Stomach (tissue), 9 donors: ENCODE measurements around the gene NUDC. TPM values are rescaled to one million over a fixed set of nuclear protein-coding genes. Genes with fewer than 3 reads are reported as not detected.
"Not testable (repeated sequence)": the region's sequence is repeated elsewhere in the genome, so short reads cannot be mapped to it uniquely, and the experiment has no call there.

ENCODE experiments used
- DNase-seq, 2 donors: peaks; one replicate each; pipeline versions ENCODE4 v3.0.0 to v3.0.0-alpha.2; 2013 to 2019
- H3K27ac ChIP-seq, 5 donors: fragments of 200-600 bp in 4 of 5; sonication (generic) in 4 of 5; one replicate each; pipeline ENCODE4 v1.5.1; 2013 to 2019; ENCODE audit warnings: mild to moderate bottlenecking in 1 of 5, moderate library complexity in 1 of 5
- H3K27me3 ChIP-seq, 3 donors: fragments of 200-600 bp; sonication (generic); one replicate each; pipeline ENCODE4 v1.5.1; 2017 to 2019; ENCODE audit warnings: mixed run types in 1 of 3
- H3K36me3 ChIP-seq, 4 donors: fragments of 200-600 bp; sonication (generic); 1 replicate in 3 of 4; 2 replicates in 1 of 4; pipeline ENCODE4 v1.5.1; 2016 to 2019
- H3K4me1 ChIP-seq, 4 donors: fragments of 200-600 bp; sonication (generic); one replicate each; pipeline ENCODE4 v1.5.1; 2016 to 2019
- H3K4me3 ChIP-seq, 4 donors: fragments of 200-600 bp; sonication (generic) in 3 of 4; one replicate each; pipeline ENCODE4 v1.5.1; 2016 to 2019; ENCODE audit warnings: mild to moderate bottlenecking in 1 of 4
- H3K9me3 ChIP-seq, 4 donors: fragments of 200-600 bp; sonication (generic); one replicate each; pipeline ENCODE4 v1.5.1; 2016 to 2019
- CTCF ChIP-seq, 7 experiments: fragments of 450-650 bp in 4 of 7; fragments of 200-600 bp in 3 of 7; sonication (generic) in 3 of 7; IDR thresholded peaks; one replicate each; pipeline ENCODE4 v1.5.1; 2016 to 2019; ENCODE audit warnings: antibody characterized with exemption in 7 of 7, control low read depth in 2 of 7, mild to moderate bottlenecking in 1 of 7
- EP300 ChIP-seq: sonication (generic); formaldehyde crosslinking; IDR thresholded peaks from one replicate; pipeline ENCODE4 v1.6.1; 2017; ENCODE audit warnings: antibody characterized with exemption
- POLR2A ChIP-seq, 4 donors: fragments of 450-650 bp; IDR thresholded peaks; one replicate each; pipeline ENCODE4 v1.6.1; 2016; ENCODE audit warnings: antibody characterized with exemption in 4 of 4, control low read depth in 2 of 4, mild to moderate bottlenecking in 1 of 4, moderate library complexity in 1 of 4
- POLR2AphosphoS5 ChIP-seq, 3 donors: sonication (generic); formaldehyde crosslinking; IDR thresholded peaks; one replicate each; pipeline ENCODE4 v1.6.1; 2016; ENCODE audit warnings: antibody characterized with exemption in 3 of 3
- WGBS, 5 donors: extraction: QIAGEN DNeasy Blood & Tissue Kit in 3 of 5; methylation state at CpG; one replicate each; pipeline versions ENCODE4 v1.1.5 to v1.1.7; 2013 to 2018; 5-methylcytosine and 5-hydroxymethylcytosine counted together
- intact Hi-C: fragments of 100-400 bp; cut with DNase I; formaldehyde crosslinking; loops from one replicate; pipeline ENCODE4 v1.15.1; 2023; ENCODE audit warnings: low total_unique reads
- polyA plus RNA-seq, 3 donors: library from polyadenylated mRNA; stranded (reverse); fragments of 200-250 nt; gene quantifications; one replicate each; pipeline ENCODE4 v1.2.3, GENCODE V29; 2013
- total RNA-seq, 5 donors: library from RNA; depleted of rRNA; stranded (reverse); fragments of >200 nt; gene quantifications; one replicate each; pipeline versions ENCODE4 v1.1.0 to v1.2.3, GENCODE V29; 2014 to 2016
- donor health status: healthy with polysubstance abuse.
- donor health status: Bipolar disorder and iron deficiency.
- donor health status: healthy.

NUDC gene
- total and polyA plus RNA-seq, 8 donors = 20.0 to 88.1 (median 47.1) TPM

GRCh38 chr1:26945728-26946127 lies 24.2 kb downstream of the NUDC start:
- Histone ChIP-seq H3K4me1 (peaks cover 0 to 20% (median 7%) of the 10 kb centered on the region in 4 donors), H3K4me3 (no peak overlapping the region), H3K36me3 (peaks cover 53 to 87% (median 84%) of the 10 kb centered on the region in 4 donors), H3K9me3 (no peaks in the 10 kb centered on the region), H3K27ac (peak overlapping the region in 1 of 5 donors; percentile 42), H3K27me3 (no peaks in the 10 kb centered on the region)
- intact Hi-C loops = no loop called here
- WGBS, 5 donors = 46 to 69% (median 59%) methylated on average over 8 of the region's 8 CpGs
- DNase-seq = peak in 1 of 2 donors; percentile 60
- no peak for TF ChIP-seq EP300
- TF ChIP-seq POLR2AphosphoS5 (IDR thresholded peaks at IDR 0.05) = peak in 1 of 3 donors; percentile 30

- H3K27ac ChIP-seq = peak overlapping the region in 1 of 5 donors; percentile 42
- 37 to 65% (median 49%) methylated on average over 4 of the region's 4 CpGs for WGBS, 5 donors
- no peak for DNase-seq
Measured at GRCh38 chr1:26946270-26946669, 24.7 kb downstream of the NUDC start.

GRCh38 chr1:26948725-26949057 lies 27.1 kb downstream of the NUDC start:
- Histone ChIP-seq H3K36me3 (peaks cover 27 to 73% (median 71%) of the 10 kb centered on the region in 4 donors), H3K4me1 (peaks cover 0 to 22% (median 7%) of the 10 kb centered on the region in 4 donors)
- DNase-seq, H3K4me3 ChIP-seq, H3K27ac ChIP-seq, H3K9me3 ChIP-seq, H3K27me3 ChIP-seq, intact Hi-C loops: not testable (repeated sequence)
- 85 to 91% (median 88%) methylated on average over 15 to 16 of the region's 16 CpGs for WGBS, 5 donors

More at GRCh38 chr1:26946270-26946669, 24.7 kb downstream of the NUDC start:
- Histone ChIP-seq H3K4me3 (no peak overlapping the region), H3K36me3 (peaks cover 51 to 86% (median 85%) of the 10 kb centered on the region in 4 donors), H3K9me3 (no peaks in the 10 kb centered on the region), H3K4me1 (peaks cover 0 to 22% (median 7%) of the 10 kb centered on the region in 4 donors), H3K27me3 (no peaks in the 10 kb centered on the region)
- TF ChIP-seq POLR2A (IDR thresholded peaks at IDR 0.05) (no peak), CTCF (IDR thresholded peaks at IDR 0.05) (no peak), POLR2AphosphoS5 (IDR thresholded peaks at IDR 0.05) (no peak), EP300 (no peak)
- intact Hi-C loops = no loop called here

GRCh38 chr1:26949266-26949925 lies 27.9 kb downstream of the NUDC start:
- 38 to 69% (median 61%) methylated on average over 1 of the region's 1 CpG for WGBS, 5 donors
- H3K9me3 ChIP-seq = no peaks in the 10 kb centered on the region
- intact Hi-C loops = no loop called here
- DNase-seq = no peak
- H3K36me3 ChIP-seq = peaks cover 21 to 66% (median 64%) of the 10 kb centered on the region in 4 donors
- TF ChIP-seq POLR2AphosphoS5 (IDR thresholded peaks at IDR 0.05) (no peak), EP300 (no peak), POLR2A (IDR thresholded peaks at IDR 0.05) (no peak), CTCF (IDR thresholded peaks at IDR 0.05) (no peak)
- peaks cover 0 to 22% (median 7%) of the 10 kb centered on the region in 4 donors for H3K4me1 ChIP-seq
- H3K27ac ChIP-seq = no peak overlapping the region
- peaks cover 0 to 7% (median 0%) of the 10 kb centered on the region in 3 donors for H3K27me3 ChIP-seq
- H3K4me3 ChIP-seq = no peak overlapping the region

GRCh38 chr1:26949926-26950319 lies 28.4 kb downstream of the NUDC start:
- peaks cover 0 to 7% (median 0%) of the 10 kb centered on the region in 3 donors for H3K27me3 ChIP-seq
- intact Hi-C loops = no loop called here
- DNase-seq = no peak
- H3K36me3 ChIP-seq = peaks cover 16 to 61% (median 59%) of the 10 kb centered on the region in 4 donors
- TF ChIP-seq POLR2AphosphoS5 (IDR thresholded peaks at IDR 0.05) (no peak), POLR2A (IDR thresholded peaks at IDR 0.05) (no peak), EP300 (no peak), CTCF (IDR thresholded peaks at IDR 0.05) (no peak)
- 29 to 54% (median 40%) methylated on average over 3 of the region's 3 CpGs for WGBS, 5 donors
- no peaks in the 10 kb centered on the region for H3K9me3 ChIP-seq
- no peak overlapping the region for H3K27ac ChIP-seq
- no peak overlapping the region for H3K4me3 ChIP-seq
- peaks cover 0 to 22% (median 7%) of the 10 kb centered on the region in 4 donors for H3K4me1 ChIP-seq
